K562 (cell line): Measurements from ENCODE around the gene CC2D1A.

Source experiments
- CXXC5 ChIP-seq: fragments of 250-450 bp; sonication (Bioruptor Pico); IDR thresholded peaks from 2 replicates; pipeline ENCODE4 v1.8.0; 2022; ENCODE audit warnings: inconsistent platforms, mild to moderate bottlenecking, moderate library complexity
- EP300 ChIP-seq: IDR thresholded peaks from 2 replicates; pipeline ENCODE4 v1.6.1; 2012; ENCODE audit warnings: low read length, improper control_type of control experiment
- ETV6 ChIP-seq, 3 experiments: fragments of 150-350 bp in 1 of 3; sonication (generic) in 1 of 3; formaldehyde crosslinking in 1 of 3; IDR thresholded peaks; 2 replicates each; pipeline versions ENCODE4 v1.6.1 to v1.8.0; 2014 to 2022; ENCODE audit warnings: borderline replicate concordance in 2 of 3, low read depth in 2 of 3, antibody characterized with exemption in 1 of 3, low read length in 1 of 3, mild to moderate bottlenecking in 1 of 3, missing genetic modification reagents in 1 of 3
- HIVEP1 ChIP-seq: fragments of 250-450 bp; sonication (Bioruptor Pico); IDR thresholded peaks from 2 replicates; pipeline ENCODE4 v1.4.0; 2020; ENCODE audit warnings: mild to moderate bottlenecking
- MAZ ChIP-seq, 2 experiments: fragments of 450-650 bp in 1 of 2; sonication (generic) in 1 of 2; formaldehyde crosslinking; IDR thresholded peaks in 1 of 2; conservative IDR thresholded peaks in 1 of 2; 2 replicates each; pipeline versions ENCODE4 v1.4.0 to v1.5.0; 2020; ENCODE audit warnings: mild to moderate bottlenecking in 1 of 2, missing genetic modification reagents in 1 of 2
- MYNN ChIP-seq, 2 experiments: sonication (generic); formaldehyde crosslinking in 1 of 2; IDR thresholded peaks; 2 replicates each; pipeline versions ENCODE4 v1.5.0 to v1.6.1; 2016 to 2020; ENCODE audit warnings: antibody characterized with exemption in 1 of 2, missing genetic modification reagents in 1 of 2
- POLR2AphosphoS5 ChIP-seq: IDR thresholded peaks from 2 replicates; pipeline ENCODE4 v1.6.1; 2011; ENCODE audit warnings: mild to moderate bottlenecking, low read depth, low read length, moderate library complexity; ENCODE audit not compliant: control insufficient read depth, insufficient read depth
- TF ChIP-seq, protein P1 (sequence below): fragments of 250-450 bp; sonication (Bioruptor Pico); IDR thresholded peaks from 2 replicates; pipeline ENCODE4 v1.4.0; 2020; ENCODE audit warnings: borderline replicate concordance
- TF ChIP-seq, protein P2 (sequence below): sonication (generic); formaldehyde crosslinking; IDR thresholded peaks from 2 replicates; pipeline ENCODE4 v1.8.1; 2023; ENCODE audit warnings: mild to moderate bottlenecking, missing genetic modification reagents, moderate library complexity
- TF ChIP-seq, protein P3 (sequence below), 2 experiments: IDR thresholded peaks; 2 replicates each; pipeline ENCODE4 v1.6.1; 2011; ENCODE audit warnings: borderline replicate concordance in 1 of 2, control low read depth in 1 of 2, low read depth in 1 of 2, low read length in 1 of 2, mild to moderate bottlenecking in 1 of 2, mixed read lengths in 1 of 2, moderate library complexity in 1 of 2; ENCODE audit not compliant: insufficient read depth in 1 of 2, insufficient read length in 1 of 2, poor library complexity in 1 of 2, severe bottlenecking in 1 of 2; ENCODE audit errors: extremely low read depth in 1 of 2
- TF ChIP-seq, protein P4 (sequence below), 3 experiments: IDR thresholded peaks in 2 of 3; conservative IDR thresholded peaks in 1 of 3; 2 replicates each; pipeline ENCODE4 v1.5.1; 2011 to 2012; ENCODE audit warnings: low read length in 3 of 3, mild to moderate bottlenecking in 3 of 3, control low read depth in 2 of 3, improper control_type of control experiment in 1 of 3, inconsistent platforms in 1 of 3, low read depth in 1 of 3, mixed read lengths in 1 of 3, moderate library complexity in 1 of 3; ENCODE audit not compliant: insufficient read depth in 2 of 3

DNA sequence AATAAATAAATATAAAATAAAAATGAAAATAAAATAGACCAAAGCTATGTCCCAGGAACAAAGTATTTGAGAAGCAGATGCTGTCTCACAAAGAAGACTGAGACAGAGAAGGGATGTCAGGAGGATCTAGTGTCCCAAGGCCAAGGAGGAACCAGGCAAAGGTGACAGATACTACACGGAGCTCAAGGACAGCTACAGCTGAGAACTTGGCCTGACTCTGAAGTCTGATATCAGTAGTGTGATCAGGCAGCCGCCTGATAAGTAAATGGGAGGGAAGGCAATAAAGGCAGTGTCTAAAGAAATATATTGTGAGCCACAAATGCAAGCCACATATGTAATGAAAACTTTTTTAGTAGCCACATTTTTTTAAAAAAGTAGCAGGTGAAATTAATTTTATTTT is 49.5 kb upstream of the CC2D1A start:
- TF ChIP-seq, protein P1, sequence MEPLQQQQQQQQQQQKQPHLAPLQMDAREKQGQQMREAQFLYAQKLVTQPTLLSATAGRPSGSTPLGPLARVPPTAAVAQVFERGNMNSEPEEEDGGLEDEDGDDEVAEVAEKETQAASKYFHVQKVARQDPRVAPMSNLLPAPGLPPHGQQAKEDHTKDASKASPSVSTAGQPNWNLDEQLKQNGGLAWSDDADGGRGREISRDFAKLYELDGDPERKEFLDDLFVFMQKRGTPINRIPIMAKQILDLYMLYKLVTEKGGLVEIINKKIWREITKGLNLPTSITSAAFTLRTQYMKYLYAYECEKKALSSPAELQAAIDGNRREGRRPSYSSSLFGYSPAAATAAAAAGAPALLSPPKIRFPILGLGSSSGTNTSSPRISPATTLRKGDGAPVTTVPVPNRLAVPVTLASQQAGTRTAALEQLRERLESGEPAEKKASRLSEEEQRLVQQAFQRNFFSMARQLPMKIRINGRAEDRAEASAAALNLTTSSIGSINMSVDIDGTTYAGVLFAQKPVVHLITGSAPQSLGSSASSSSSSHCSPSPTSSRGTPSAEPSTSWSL (CRISPR knock-in tag), result no peak
- TF ChIP-seq EP300 (0 out of 2 replicates have a peak, but pooled peaks have one; percentile 17), MYNN (IDR thresholded peaks at IDR 0.05) (no peak), MYNN (CRISPR knock-in tag; IDR thresholded peaks at IDR 0.05) (no peak), POLR2AphosphoS5 (no peak), MAZ (CRISPR knock-in tag; conservative IDR thresholded peaks at IDR 0.05 in 1 of 2, IDR thresholded peaks at IDR 0.05 in 1 of 2) (no peak), ETV6 (IDR thresholded peaks at IDR 0.05; ENCODE audit: borderline replicate concordance in 1 of 2, low read depth in 2 of 2, low read length in 1 of 2) (no peak), ETV6 (CRISPR knock-in tag; IDR thresholded peaks at IDR 0.05; ENCODE audit: borderline replicate concordance) (no peak), CXXC5 (CRISPR knock-in tag) (0 out of 2 replicates have a peak, but pooled peaks have one; percentile 20), HIVEP1 (CRISPR knock-in tag) (no peak)
- TF ChIP-seq, protein P2, sequence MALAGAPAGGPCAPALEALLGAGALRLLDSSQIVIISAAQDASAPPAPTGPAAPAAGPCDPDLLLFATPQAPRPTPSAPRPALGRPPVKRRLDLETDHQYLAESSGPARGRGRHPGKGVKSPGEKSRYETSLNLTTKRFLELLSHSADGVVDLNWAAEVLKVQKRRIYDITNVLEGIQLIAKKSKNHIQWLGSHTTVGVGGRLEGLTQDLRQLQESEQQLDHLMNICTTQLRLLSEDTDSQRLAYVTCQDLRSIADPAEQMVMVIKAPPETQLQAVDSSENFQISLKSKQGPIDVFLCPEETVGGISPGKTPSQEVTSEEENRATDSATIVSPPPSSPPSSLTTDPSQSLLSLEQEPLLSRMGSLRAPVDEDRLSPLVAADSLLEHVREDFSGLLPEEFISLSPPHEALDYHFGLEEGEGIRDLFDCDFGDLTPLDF (CRISPR knock-in tag), result no peak
- TF ChIP-seq, protein P3, sequence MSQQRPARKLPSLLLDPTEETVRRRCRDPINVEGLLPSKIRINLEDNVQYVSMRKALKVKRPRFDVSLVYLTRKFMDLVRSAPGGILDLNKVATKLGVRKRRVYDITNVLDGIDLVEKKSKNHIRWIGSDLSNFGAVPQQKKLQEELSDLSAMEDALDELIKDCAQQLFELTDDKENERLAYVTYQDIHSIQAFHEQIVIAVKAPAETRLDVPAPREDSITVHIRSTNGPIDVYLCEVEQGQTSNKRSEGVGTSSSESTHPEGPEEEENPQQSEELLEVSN (IDR thresholded peaks at IDR 0.05; ENCODE audit: borderline replicate concordance in 1 of 2, extremely low read depth in 1 of 2, insufficient read depth in 1 of 2, insufficient read length in 1 of 2, low read depth in 1 of 2, low read length in 1 of 2, poor library complexity in 1 of 2, severe bottlenecking in 1 of 2), result no peak
- TF ChIP-seq, protein P4, sequence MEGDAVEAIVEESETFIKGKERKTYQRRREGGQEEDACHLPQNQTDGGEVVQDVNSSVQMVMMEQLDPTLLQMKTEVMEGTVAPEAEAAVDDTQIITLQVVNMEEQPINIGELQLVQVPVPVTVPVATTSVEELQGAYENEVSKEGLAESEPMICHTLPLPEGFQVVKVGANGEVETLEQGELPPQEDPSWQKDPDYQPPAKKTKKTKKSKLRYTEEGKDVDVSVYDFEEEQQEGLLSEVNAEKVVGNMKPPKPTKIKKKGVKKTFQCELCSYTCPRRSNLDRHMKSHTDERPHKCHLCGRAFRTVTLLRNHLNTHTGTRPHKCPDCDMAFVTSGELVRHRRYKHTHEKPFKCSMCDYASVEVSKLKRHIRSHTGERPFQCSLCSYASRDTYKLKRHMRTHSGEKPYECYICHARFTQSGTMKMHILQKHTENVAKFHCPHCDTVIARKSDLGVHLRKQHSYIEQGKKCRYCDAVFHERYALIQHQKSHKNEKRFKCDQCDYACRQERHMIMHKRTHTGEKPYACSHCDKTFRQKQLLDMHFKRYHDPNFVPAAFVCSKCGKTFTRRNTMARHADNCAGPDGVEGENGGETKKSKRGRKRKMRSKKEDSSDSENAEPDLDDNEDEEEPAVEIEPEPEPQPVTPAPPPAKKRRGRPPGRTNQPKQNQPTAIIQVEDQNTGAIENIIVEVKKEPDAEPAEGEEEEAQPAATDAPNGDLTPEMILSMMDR (IDR thresholded peaks at IDR 0.05 in 2 of 3, conservative IDR thresholded peaks at IDR 0.05 in 1 of 3; ENCODE audit: insufficient read depth in 2 of 3, low read depth in 1 of 3, low read length in 3 of 3), result no peak
